VCaP (cell line): ENCODE results near the gene RRAGC.

Source experiments
- H3K27ac ChIP-seq: fragments of 450-650 bp; 2 replicates; pipeline ENCODE4 v1.5.1; 2017
- CTCF ChIP-seq: fragments of 450-650 bp; conservative IDR thresholded peaks from 2 replicates; pipeline ENCODE4 v1.5.1; 2017; ENCODE audit warnings: mild to moderate bottlenecking, moderate library complexity

The RRAGC gene

DNA sequence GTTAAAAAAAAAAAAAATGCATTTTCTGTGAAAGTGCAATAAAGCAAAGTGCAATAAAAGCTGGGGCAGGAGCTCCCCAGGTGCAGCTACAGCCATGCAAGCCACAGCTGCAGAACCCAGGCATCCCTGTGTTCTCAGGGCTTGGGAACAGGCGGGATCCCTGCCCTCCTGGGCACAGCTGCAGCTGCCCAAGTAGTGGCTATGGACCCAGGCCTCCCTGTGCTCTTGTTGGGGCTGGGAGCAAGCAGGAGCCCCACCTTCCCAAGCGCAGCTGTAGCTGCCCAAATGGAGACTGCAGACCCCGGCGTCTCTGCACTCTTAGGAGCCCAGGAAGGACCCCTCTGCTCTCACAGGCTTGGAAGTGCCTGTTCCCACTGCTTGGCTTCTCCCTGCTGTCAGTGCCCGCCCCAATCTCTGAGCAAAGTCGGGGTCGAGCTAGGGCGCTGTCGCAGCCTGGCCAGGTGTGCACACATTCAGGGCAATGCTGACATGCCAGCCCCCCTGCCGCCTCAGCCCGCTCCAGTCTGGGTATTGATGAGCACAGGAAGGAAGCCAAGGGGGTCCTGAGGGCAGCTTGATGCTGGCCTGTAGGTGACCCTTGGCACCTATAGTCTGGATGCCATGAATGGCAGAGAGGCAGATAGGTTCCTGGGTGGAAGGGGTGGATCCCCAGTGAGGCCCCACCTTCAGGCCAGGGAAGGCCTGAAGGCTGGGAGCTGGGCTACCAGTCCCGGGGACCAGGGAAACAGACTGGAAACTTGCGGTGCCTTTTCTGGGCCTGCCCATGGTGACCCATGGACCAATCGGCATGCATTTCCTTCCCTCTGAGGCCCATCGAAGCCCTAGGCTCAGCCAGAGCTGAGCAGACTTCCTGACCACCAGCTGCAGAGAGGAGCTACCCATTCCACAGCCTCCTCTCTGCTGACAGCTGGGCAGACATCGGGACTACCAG, 58.6 kb downstream of the RRAGC start:
- H3K27ac ChIP-seq: no peak overlapping the region
- no peak for TF ChIP-seq CTCF

DNA sequence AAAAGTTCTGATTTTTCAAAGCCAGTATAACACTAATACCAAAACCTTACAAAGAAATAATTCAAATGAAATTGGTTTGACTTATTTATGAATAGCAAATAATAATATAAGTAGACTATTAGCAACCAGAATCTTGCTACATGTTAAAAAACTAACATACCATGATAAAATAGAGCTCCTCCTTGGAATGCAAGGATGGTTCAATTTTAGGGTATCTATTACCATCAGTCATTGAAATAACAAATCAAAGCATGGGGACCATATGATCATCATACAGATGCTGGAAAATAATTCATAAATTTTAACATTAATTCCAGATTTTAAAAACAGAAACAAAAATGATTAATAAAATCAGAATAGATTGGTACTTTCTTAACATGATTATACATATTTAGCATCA, 66.3 kb downstream of the RRAGC start:
- H3K27ac ChIP-seq: no peak overlapping the region
- TF ChIP-seq CTCF: no peak

GRCh38 chr1:38791892-38792291, 67.7 kb downstream of the RRAGC start:
- no peak for TF ChIP-seq CTCF
- no peak overlapping the region for H3K27ac ChIP-seq

GRCh38 chr1:38791164-38791515, 68.4 kb downstream of the RRAGC start:
- no peak for TF ChIP-seq CTCF

GRCh38 chr1:38790422-38791163, 69.0 kb downstream of the RRAGC start:
- no peak for TF ChIP-seq CTCF
- H3K27ac ChIP-seq: no peak overlapping the region

More at GRCh38 chr1:38791164-38791515, 68.4 kb downstream of the RRAGC start:
- H3K27ac ChIP-seq: no peak overlapping the region

DNA sequence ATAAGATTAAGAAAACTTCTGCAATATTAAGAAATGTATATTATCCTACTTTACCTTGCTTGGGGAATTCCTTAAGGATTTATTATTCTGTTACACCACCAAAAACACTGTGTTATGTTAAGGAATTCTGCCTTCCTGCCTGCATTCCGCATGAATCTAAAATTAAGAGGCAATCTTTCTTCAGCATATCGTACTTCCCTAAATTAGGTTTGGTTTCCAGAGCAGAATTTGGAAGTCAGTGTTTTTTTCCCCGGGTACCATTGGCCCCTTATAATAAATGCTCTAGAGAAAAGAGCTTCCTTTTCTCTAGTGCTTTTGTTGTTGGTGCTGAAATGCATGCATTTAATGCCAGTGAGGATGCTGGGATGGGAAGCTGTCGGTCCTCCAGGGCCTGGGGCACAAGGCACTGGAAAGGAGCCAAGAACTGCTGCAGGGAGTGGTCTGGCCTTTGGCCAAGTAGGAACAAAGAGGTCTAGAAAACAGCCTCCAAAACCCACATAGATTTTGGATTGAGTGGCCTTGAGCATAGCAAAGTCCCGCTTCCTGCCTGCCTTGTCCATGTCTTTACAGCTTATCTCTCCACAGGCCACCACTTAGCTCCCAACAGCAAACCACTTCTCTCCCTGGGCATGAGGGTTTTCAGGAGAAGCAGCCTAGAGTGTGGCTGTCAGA, 69.9 kb downstream of the RRAGC start:
- no peak for TF ChIP-seq CTCF
- H3K27ac ChIP-seq: no peak overlapping the region
